Measurements from ENCODE around the gene AACS.

AACS gene

DNA sequence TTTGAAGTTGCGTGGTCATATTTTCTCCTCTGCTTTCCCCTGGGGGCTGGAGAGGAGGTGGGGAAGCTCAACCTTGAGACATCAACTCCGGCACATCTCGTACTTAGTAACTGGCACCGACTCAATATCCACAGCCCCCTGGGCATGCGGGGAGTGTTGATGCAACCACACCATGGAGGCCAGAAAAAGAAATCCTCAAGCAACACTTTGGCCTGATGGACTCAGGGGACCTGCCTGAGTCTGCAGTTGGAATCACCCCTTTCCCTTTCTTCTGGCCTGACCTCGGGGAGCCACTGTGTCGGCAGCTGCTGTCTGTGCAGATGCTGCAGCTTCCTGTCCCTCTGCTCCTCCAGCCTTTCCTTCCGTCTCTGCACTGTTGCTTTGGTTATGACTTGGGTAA, 11.4 kb upstream of the AACS start:
- Histone ChIP-seq H3K4me3 (replicated peaks; ENCODE audit: insufficient read depth, low read length) (no peak overlapping the region), H3K27me3 (ENCODE audit: insufficient read depth, poor library complexity, severe bottlenecking) (no peaks in the 10 kb centered on the region), H3K27ac (replicated peaks) (no peak overlapping the region)
- TF ChIP-seq, protein P1, sequence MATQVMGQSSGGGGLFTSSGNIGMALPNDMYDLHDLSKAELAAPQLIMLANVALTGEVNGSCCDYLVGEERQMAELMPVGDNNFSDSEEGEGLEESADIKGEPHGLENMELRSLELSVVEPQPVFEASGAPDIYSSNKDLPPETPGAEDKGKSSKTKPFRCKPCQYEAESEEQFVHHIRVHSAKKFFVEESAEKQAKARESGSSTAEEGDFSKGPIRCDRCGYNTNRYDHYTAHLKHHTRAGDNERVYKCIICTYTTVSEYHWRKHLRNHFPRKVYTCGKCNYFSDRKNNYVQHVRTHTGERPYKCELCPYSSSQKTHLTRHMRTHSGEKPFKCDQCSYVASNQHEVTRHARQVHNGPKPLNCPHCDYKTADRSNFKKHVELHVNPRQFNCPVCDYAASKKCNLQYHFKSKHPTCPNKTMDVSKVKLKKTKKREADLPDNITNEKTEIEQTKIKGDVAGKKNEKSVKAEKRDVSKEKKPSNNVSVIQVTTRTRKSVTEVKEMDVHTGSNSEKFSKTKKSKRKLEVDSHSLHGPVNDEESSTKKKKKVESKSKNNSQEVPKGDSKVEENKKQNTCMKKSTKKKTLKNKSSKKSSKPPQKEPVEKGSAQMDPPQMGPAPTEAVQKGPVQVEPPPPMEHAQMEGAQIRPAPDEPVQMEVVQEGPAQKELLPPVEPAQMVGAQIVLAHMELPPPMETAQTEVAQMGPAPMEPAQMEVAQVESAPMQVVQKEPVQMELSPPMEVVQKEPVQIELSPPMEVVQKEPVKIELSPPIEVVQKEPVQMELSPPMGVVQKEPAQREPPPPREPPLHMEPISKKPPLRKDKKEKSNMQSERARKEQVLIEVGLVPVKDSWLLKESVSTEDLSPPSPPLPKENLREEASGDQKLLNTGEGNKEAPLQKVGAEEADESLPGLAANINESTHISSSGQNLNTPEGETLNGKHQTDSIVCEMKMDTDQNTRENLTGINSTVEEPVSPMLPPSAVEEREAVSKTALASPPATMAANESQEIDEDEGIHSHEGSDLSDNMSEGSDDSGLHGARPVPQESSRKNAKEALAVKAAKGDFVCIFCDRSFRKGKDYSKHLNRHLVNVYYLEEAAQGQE (IDR thresholded peaks at IDR 0.05; ENCODE audit: insufficient replicate concordance, low read depth) = no peak
- TF ChIP-seq POLR2AphosphoS5 (IDR thresholded peaks at IDR 0.05; ENCODE audit: low read depth) (no peak), GABPA (IDR thresholded peaks at IDR 0.05; ENCODE audit: low read depth) (no peak), SPI1 (IDR thresholded peaks at IDR 0.05; ENCODE audit: borderline replicate concordance, low read depth) (no peak)
- TF ChIP-seq, protein P2, sequence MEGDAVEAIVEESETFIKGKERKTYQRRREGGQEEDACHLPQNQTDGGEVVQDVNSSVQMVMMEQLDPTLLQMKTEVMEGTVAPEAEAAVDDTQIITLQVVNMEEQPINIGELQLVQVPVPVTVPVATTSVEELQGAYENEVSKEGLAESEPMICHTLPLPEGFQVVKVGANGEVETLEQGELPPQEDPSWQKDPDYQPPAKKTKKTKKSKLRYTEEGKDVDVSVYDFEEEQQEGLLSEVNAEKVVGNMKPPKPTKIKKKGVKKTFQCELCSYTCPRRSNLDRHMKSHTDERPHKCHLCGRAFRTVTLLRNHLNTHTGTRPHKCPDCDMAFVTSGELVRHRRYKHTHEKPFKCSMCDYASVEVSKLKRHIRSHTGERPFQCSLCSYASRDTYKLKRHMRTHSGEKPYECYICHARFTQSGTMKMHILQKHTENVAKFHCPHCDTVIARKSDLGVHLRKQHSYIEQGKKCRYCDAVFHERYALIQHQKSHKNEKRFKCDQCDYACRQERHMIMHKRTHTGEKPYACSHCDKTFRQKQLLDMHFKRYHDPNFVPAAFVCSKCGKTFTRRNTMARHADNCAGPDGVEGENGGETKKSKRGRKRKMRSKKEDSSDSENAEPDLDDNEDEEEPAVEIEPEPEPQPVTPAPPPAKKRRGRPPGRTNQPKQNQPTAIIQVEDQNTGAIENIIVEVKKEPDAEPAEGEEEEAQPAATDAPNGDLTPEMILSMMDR (IDR thresholded peaks at IDR 0.05; ENCODE audit: insufficient read depth, low read length) = no peak
- DNase-seq (ENCODE audit: low read depth in 1 of 2, low spot score in 1 of 2) = no peak

DNA sequence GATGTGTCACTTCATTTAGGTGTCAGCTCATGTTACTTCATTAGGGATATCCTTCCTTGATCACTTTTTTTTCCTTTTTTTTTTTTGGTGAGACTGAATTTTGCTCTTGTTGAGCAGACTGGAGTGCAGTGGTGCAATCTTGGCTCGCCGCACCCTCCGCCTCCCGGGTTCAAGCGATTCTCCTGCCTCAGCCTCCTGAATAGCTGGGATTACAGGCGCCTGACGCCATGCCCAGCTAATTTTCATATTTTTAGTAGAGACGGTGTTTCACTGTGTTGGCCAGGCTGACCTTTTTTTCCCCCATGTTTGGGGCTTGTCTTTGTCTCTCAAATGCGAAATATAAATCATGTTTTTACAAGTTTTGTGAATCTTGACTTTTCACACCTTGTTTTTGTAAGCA, 9.6 kb upstream of the AACS start:
- DNase-seq (ENCODE audit: low read depth in 1 of 2, low spot score in 1 of 2) = no peak
- H3K4me3 ChIP-seq (replicated peaks; ENCODE audit: insufficient read depth, low read length) = no peak overlapping the region
- TF ChIP-seq GABPA (IDR thresholded peaks at IDR 0.05; ENCODE audit: low read depth) (no peak), POLR2AphosphoS5 (IDR thresholded peaks at IDR 0.05; ENCODE audit: low read depth) (no peak), SPI1 (IDR thresholded peaks at IDR 0.05; ENCODE audit: borderline replicate concordance, low read depth) (no peak)
- TF ChIP-seq, protein P1 (IDR thresholded peaks at IDR 0.05; ENCODE audit: insufficient replicate concordance, low read depth) = no peak
- TF ChIP-seq, protein P2 (IDR thresholded peaks at IDR 0.05; ENCODE audit: insufficient read depth, low read length) = no peak
- H3K27ac ChIP-seq (replicated peaks) = no peak overlapping the region
- H3K27me3 ChIP-seq (ENCODE audit: insufficient read depth, poor library complexity, severe bottlenecking) = no peaks in the 10 kb centered on the region

DNA sequence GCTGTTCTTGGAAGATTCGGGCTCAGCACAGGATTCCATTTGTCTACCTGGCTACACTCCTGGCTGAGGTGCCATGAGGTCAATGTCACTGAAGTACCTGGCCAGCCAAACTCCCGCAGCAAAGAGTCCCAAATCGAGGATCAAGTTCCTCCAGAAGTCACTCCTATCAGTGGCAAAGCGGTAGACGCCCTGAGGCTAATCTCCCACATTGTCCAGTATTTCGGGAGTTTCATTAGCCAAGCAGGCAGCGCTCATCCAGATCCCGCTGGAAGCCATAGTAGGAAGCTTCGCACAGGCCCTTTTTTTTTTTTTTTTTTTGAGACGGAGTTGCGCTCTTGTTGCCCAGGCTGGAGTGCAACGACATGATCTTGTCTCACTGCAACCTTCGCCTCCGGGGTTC, 8.9 kb upstream of the AACS start:
- Histone ChIP-seq H3K4me3 (replicated peaks; ENCODE audit: insufficient read depth, low read length) (no peak overlapping the region), H3K27me3 (ENCODE audit: insufficient read depth, poor library complexity, severe bottlenecking) (no peaks in the 10 kb centered on the region), H3K27ac (replicated peaks) (no peak overlapping the region)
- TF ChIP-seq, protein P2 (IDR thresholded peaks at IDR 0.05; ENCODE audit: insufficient read depth, low read length) = no peak
- TF ChIP-seq GABPA (IDR thresholded peaks at IDR 0.05; ENCODE audit: low read depth) (no peak), POLR2AphosphoS5 (IDR thresholded peaks at IDR 0.05; ENCODE audit: low read depth) (no peak), SPI1 (IDR thresholded peaks at IDR 0.05; ENCODE audit: borderline replicate concordance, low read depth) (no peak)
- TF ChIP-seq, protein P1 (IDR thresholded peaks at IDR 0.05; ENCODE audit: insufficient replicate concordance, low read depth) = no peak
- DNase-seq (ENCODE audit: low read depth in 1 of 2, low spot score in 1 of 2) = no peak

All from HL-60 (cell line).